Body of pancreas (tissue), 4 donors: ENCODE results near the gene NSMCE1.

Source experiments
- CTCF ChIP-seq, 7 experiments: fragments of 450-650 bp in 4 of 7; fragments of 200-600 bp in 3 of 7; sonication (generic) in 3 of 7; IDR thresholded peaks; one replicate each; pipeline ENCODE4 v1.5.1; 2016 to 2019; ENCODE audit warnings: antibody characterized with exemption in 7 of 7
- POLR2A ChIP-seq, 3 donors: fragments of 450-650 bp; IDR thresholded peaks; one replicate each; pipeline ENCODE4 v1.6.1; 2016; ENCODE audit warnings: antibody characterized with exemption in 3 of 3, mild to moderate bottlenecking in 2 of 3

GRCh38 chr16:27245276-27246172 is 23.0 kb downstream of the NSMCE1 start:
- no peak for TF ChIP-seq CTCF (IDR thresholded peaks at IDR 0.05)
- TF ChIP-seq POLR2A (IDR thresholded peaks at IDR 0.05) = no peak
